Esophagus muscularis mucosa (tissue), 4 donors: ENCODE results near the gene TRMT61A. TPM values are rescaled to one million over a fixed set of nuclear protein-coding genes. Genes with fewer than 3 reads are reported as not detected.

Experiments used
- DNase-seq: peaks from one replicate; pipeline ENCODE4 v3.0.0-alpha.2; 2017; ENCODE audit errors: extremely low spot score
- H3K27ac ChIP-seq, 4 donors: fragments of 200-600 bp; sonication (generic); replicated peaks in 1 of 4; 1 replicate in 3 of 4; 2 replicates in 1 of 4; pipeline ENCODE4 v1.5.1; 2016 to 2019; ENCODE audit warnings: mild to moderate bottlenecking in 1 of 4
- H3K27me3 ChIP-seq, 4 donors: fragments of 200-600 bp; sonication (generic); one replicate each; pipeline versions ENCODE4 v1.5.1 to v1.6.0; 2016 to 2019
- H3K36me3 ChIP-seq, 4 donors: fragments of 200-600 bp; sonication (generic); one replicate each; pipeline ENCODE4 v1.5.1; 2016 to 2019
- H3K4me1 ChIP-seq, 4 donors: fragments of 200-600 bp; sonication (generic); one replicate each; pipeline ENCODE4 v1.5.1; 2016 to 2019
- H3K4me3 ChIP-seq, 4 donors: fragments of 200-600 bp; sonication (generic); 1 replicate in 2 of 4; 2 replicates in 2 of 4; pipeline ENCODE4 v1.5.1; 2016 to 2019; ENCODE audit warnings: mild to moderate bottlenecking in 4 of 4, moderate library complexity in 1 of 4
- H3K9me3 ChIP-seq, 4 donors: fragments of 200-600 bp; sonication (generic); 1 replicate in 3 of 4; 2 replicates in 1 of 4; pipeline ENCODE4 v1.5.1; 2016 to 2019
- CTCF ChIP-seq, 3 experiments: fragments of 200-600 bp in 2 of 3; fragments of 450-650 bp in 1 of 3; sonication (generic) in 2 of 3; IDR thresholded peaks; one replicate each; pipeline ENCODE4 v1.5.1; 2017 to 2019; ENCODE audit warnings: antibody characterized with exemption in 3 of 3, mild to moderate bottlenecking in 2 of 3, moderate library complexity in 1 of 3
- EP300 ChIP-seq: sonication (generic); formaldehyde crosslinking; IDR thresholded peaks from one replicate; pipeline ENCODE4 v1.6.1; 2017; ENCODE audit warnings: antibody characterized with exemption
- POLR2A ChIP-seq: fragments of 450-650 bp; IDR thresholded peaks from one replicate; pipeline ENCODE4 v1.6.1; 2017; ENCODE audit warnings: antibody characterized with exemption, moderate library complexity, mild to moderate bottlenecking, low read depth
- POLR2AphosphoS5 ChIP-seq, 2 donors: sonication (generic); formaldehyde crosslinking; IDR thresholded peaks; one replicate each; pipeline ENCODE4 v1.6.1; 2017; ENCODE audit warnings: antibody characterized with exemption in 2 of 2
- WGBS: methylation state at CpG from one replicate; pipeline ENCODE4 v1.1.5; 2018; 5-methylcytosine and 5-hydroxymethylcytosine counted together
- intact Hi-C: fragments of 100-400 bp; cut with DNase I; formaldehyde crosslinking; loops from one replicate; pipeline ENCODE4 v1.15.1; 2023
- total RNA-seq, 4 donors: library from RNA; depleted of rRNA; stranded (reverse); fragments of >200 nt; gene quantifications; one replicate each; pipeline versions ENCODE4 v1.1.0 to v1.2.1, GENCODE V29; 2016

The TRMT61A gene
- total RNA-seq, 4 donors from 2014 or later = 28.7 to 50.0 (median 35.2) TPM

DNA sequence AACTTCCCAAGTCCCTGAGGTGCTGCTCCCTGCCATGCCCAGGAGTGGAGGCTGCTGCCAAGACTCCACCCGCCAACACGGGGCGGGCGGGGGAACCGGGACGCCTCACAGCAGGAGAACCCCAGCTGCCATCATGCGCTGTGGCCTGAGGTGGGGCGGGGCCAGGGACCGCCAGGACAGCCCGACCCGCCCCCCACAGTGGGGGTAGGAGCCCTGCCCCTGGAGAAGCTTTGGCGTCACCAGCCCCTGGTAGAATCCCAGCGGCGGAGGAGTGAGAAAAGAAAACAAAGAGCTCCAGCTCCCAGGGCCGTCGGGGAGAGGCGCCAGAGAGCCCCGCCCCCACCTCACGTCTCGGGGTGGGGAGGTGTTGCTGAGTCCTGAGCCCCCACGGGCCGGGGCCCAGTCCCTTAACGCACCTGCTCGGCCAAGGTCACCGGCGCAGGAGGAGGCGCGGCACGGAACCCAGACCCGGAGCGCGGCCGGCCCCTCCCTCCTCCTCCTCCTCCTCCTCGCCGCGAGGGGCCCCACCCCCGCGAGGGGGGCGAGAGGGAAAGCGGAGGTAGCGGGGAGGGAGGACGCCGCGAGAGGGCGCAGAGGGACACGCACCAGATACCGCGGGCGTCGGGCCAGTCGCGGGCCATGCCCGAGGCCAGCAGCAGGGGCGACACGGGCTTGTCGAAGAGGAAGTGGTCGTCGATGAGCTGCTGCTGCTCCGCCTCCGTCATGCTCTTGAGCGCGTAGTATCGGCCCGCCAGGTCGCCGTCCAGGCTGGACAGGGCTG is 8.1 kb upstream of the TRMT61A start:
- WGBS = 0% methylated on average over 7 of the region's 66 CpGs
- Histone ChIP-seq H3K9me3 (no peaks in the 10 kb centered on the region), H3K36me3 (peaks cover 3 to 19% (median 12%) of the 10 kb centered on the region in 4 donors), H3K4me3 (peak overlapping the region; percentile 80 to 91 (median 85)), H3K27me3 (peaks cover 0 to 9% (median 4%) of the 10 kb centered on the region in 4 donors), H3K27ac (peak overlapping the region; percentile 96 to 98 (median 97)), H3K4me1 (peaks cover 53 to 76% (median 64%) of the 10 kb centered on the region in 4 donors)
- intact Hi-C loops = no loop called here
- no peak for DNase-seq
- TF ChIP-seq CTCF (IDR thresholded peaks at IDR 0.05) (peak; percentile 60 to 65 (median 63)), POLR2A (no peak), EP300 (no peak), POLR2AphosphoS5 (IDR thresholded peaks at IDR 0.05) (peak; percentile 44 to 87)

DNA sequence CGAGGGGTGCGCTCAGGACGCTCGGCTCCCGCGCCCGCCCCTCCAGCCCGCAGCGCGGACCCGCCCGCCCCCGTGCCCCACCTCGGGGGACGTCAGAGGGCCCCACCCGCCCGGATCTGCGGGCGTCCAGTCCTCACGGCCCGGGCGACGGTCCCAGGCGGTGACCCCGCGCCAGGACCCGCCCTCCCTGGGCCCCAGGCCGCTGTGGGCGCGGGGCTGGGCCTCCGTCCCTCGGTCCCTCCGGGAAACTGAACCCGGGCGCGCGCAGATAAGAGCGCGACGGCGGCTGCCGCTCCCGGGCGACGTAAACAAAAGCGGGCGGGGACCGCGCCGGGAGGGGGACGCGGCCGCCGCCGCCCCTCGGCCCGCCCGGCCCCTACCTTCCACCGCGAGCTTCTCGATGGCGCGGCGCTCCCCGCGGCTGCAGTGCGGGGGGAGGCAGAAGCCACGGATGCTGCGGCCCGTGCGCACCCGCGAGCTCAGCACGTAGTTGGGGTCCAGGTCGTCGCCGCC is 7.5 kb upstream of the TRMT61A start:
- peak overlapping the region; percentile 96 to 98 (median 97) for H3K27ac ChIP-seq
- H3K4me1 ChIP-seq = peaks cover 59 to 82% (median 69%) of the 10 kb centered on the region in 4 donors
- peaks cover 3 to 19% (median 12%) of the 10 kb centered on the region in 4 donors for H3K36me3 ChIP-seq
- TF ChIP-seq CTCF (IDR thresholded peaks at IDR 0.05) (no peak), POLR2AphosphoS5 (IDR thresholded peaks at IDR 0.05) (no peak), POLR2A (no peak), EP300 (no peak)
- H3K27me3 ChIP-seq = peaks cover 0 to 9% (median 4%) of the 10 kb centered on the region in 4 donors
- no peak for DNase-seq
- H3K9me3 ChIP-seq = no peaks in the 10 kb centered on the region
- intact Hi-C loops = no loop called here
- 0% methylated on average over 4 of the region's 77 CpGs for WGBS
- peak overlapping the region; percentile 80 to 91 (median 85) for H3K4me3 ChIP-seq

GRCh38 chr14:103521951-103522563 is 6.9 kb upstream of the TRMT61A start:
- 0% methylated on average over 3 of the region's 74 CpGs for WGBS
- Histone ChIP-seq H3K4me1 (peaks cover 59 to 82% (median 74%) of the 10 kb centered on the region in 4 donors), H3K36me3 (peaks cover 3 to 19% (median 12%) of the 10 kb centered on the region in 4 donors), H3K27me3 (peaks cover 0 to 9% (median 4%) of the 10 kb centered on the region in 4 donors), H3K27ac (peak overlapping the region; percentile 96 to 98 (median 97)), H3K9me3 (no peaks in the 10 kb centered on the region), H3K4me3 (peak overlapping the region; percentile 80 to 91 (median 85))
- DNase-seq = no peak
- TF ChIP-seq POLR2AphosphoS5 (IDR thresholded peaks at IDR 0.05) = peak in 1 of 2 donors; percentile 12
- no peak for TF ChIP-seq CTCF (IDR thresholded peaks at IDR 0.05)
- intact Hi-C loops = no loop called here

DNA sequence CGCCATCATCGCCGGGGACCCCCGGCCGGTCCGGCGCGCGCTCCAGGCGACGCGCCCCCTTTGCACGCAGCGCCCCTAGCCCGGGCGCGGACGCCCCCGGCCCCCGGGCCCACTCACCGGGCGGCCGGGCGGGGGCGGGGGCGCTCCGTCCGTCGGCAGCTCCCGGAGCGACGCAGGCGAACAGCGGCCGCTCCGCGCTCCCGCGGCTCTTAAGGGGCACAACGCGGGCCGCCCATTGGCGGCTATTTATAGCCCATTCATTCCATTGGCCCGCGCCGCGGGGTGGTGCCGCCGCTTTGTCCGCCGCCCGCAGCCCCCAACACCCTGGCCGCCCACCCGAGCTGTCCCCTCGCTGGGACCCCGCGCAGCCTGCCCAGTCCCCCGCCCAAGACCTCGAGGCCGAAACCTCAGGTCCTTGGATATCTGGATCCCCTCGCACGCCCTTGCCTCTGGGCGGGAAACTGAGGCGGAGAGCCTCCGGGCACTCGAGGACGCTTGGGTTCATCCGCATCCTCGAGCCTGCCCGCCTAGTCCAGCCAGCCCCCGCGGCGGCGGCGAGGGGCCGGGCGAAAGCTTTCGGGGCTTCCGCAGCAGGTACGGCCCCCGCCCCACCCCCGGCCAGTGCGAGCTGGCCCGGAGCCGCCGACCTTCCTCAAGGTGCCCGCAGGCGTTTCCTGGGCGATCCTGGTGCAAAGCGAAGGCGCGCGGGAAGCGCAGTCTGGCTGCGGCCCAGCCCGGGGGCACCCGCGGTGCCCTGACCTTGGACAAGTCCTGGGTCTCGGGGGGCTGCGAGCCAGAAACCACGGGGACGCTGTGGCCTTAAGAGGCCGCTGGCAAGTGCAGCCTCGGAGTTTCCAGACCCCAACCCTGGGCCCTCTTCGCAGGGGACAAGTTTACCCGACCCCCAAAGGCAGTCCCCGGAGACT is 6.1 kb upstream of the TRMT61A start, which contains the start of gene CKB:
TSS of gene CKB (minus strand) at position 182 of the 926 bp plus-strand sequence. CDS start 337 bp downstream, outside the sequence.
- peak within 1 kb of the TSS; percentile 96 to 98 (median 97) for H3K27ac ChIP-seq
- TF ChIP-seq EP300 = no peak
- TF ChIP-seq CTCF (IDR thresholded peaks at IDR 0.05) = no peak
- TF ChIP-seq POLR2AphosphoS5 (IDR thresholded peaks at IDR 0.05) = peak; percentile 80 to 93
- peaks cover 62 to 84% (median 78%) of the 10 kb centered on the region in 4 donors for H3K4me1 ChIP-seq
- 29% methylated on average over 9 of the region's 107 CpGs for WGBS
- peaks cover 3 to 19% (median 12%) of the 10 kb centered on the region in 4 donors for H3K36me3 ChIP-seq
- intact Hi-C loops = no loop called here
- DNase-seq = no peak
- peaks cover 0 to 9% (median 4%) of the 10 kb centered on the region in 4 donors for H3K27me3 ChIP-seq
- H3K4me3 ChIP-seq = peak within 1 kb of the TSS; percentile 80 to 91 (median 85)
- H3K9me3 ChIP-seq = no peaks in the 10 kb centered on the region
